C4-2B (cell line): ENCODE measurements around the gene SOHLH1.

Experiments
- CTCF ChIP-seq: fragments of 450-650 bp; conservative IDR thresholded peaks from 2 replicates; pipeline ENCODE4 v1.5.1; 2017; ENCODE audit warnings: mild to moderate bottlenecking
- ZFX ChIP-seq: fragments of 450-650 bp; IDR thresholded peaks from 2 replicates; pipeline ENCODE4 v1.6.1; 2017

- TF ChIP-seq CTCF = no peak
- TF ChIP-seq ZFX = no peak
These were observed 28.3 kb downstream of the SOHLH1 start for GRCh38 chr9:135670721-135671590.
